HepG2 (cell line): ENCODE results near the gene NEU4. TPM values are rescaled to one million over a fixed set of nuclear protein-coding genes. Genes with fewer than 3 reads are reported as not detected.

ENCODE experiments used
- ATAC-seq: fragments of 200-7000 bp; cut with Tn5 transposase; 3 replicates; pipeline ENCODE4 v1.9.1; 2020; ENCODE audit warnings: mild to moderate bottlenecking, moderate library complexity
- BruUV-seq: library from RNA; stranded (reverse); fragments of 400-500 nt; replicated peaks from 2 replicates; lab custom pipeline; 2021; lab: Mats Ljungman, UMichigan
- CTCF ChIA-PET: fragments of 300-600 bp; formaldehyde crosslinking; extraction: SDS; loops from one replicate; lab custom pipeline; 2021; ENCODE audit warnings: low total read pairs, inconsistent platforms, low intra/inter-chr PET ratio; lab: Yijun Ruan, JAX
- POLR2A ChIA-PET: fragments of 350-600 bp; sonication (Branson Sonifier 250); formaldehyde crosslinking; loops from one replicate; lab custom pipeline; 2020; ENCODE audit warnings: antibody characterized with exemption, inconsistent platforms; lab: Yijun Ruan, JAX
- DNase-seq: peaks from one replicate; pipeline ENCODE4 v3.0.0-alpha.2; 2015; ENCODE audit warnings: low spot score
- FAIRE-seq: peaks from 3 replicates; lab custom pipeline; 2011; peaks lifted over from hg19 to GRCh38; lab: Jason Lieb, UNC
- H2AFZ ChIP-seq: one replicate; pipeline ENCODE4 v1.6.1; 2011; ENCODE audit warnings: low read length, inconsistent platforms
- H3K27ac ChIP-seq: fragments of 300-600 bp; 3 replicates; pipeline ENCODE4 v1.8.0; 2011; ENCODE audit warnings: mixed run types, mild to moderate bottlenecking, mixed read lengths, low read length, inconsistent platforms; ENCODE audit not compliant: insufficient read depth; ENCODE audit errors: extremely low read length
- H3K27me3 ChIP-seq, 2 experiments: fragments of 200-600 bp in 1 of 2; 2 replicates in 1 of 2; 3 replicates in 1 of 2; pipeline versions ENCODE4 v1.6.0 to v1.8.0; 2011; ENCODE audit warnings: low read length in 2 of 2, mild to moderate bottlenecking in 2 of 2, moderate library complexity in 2 of 2, inconsistent platforms in 1 of 2; ENCODE audit not compliant: insufficient read depth in 2 of 2, control insufficient read depth in 1 of 2
- H3K36me3 ChIP-seq, 2 experiments: fragments of 200-600 bp in 1 of 2; replicated peaks in 1 of 2; 2 replicates in 1 of 2; 3 replicates in 1 of 2; pipeline versions ENCODE4 v1.5.1 to v1.8.0; 2011; ENCODE audit warnings: low read length in 2 of 2, inconsistent platforms in 1 of 2; ENCODE audit not compliant: insufficient read depth in 2 of 2, control insufficient read depth in 1 of 2
- H3K4me1 ChIP-seq: 2 replicates; pipeline ENCODE4 v1.5.1; 2012; ENCODE audit warnings: low read length, inconsistent platforms; ENCODE audit not compliant: insufficient read depth
- H3K4me2 ChIP-seq: 2 replicates; pipeline ENCODE4 v1.6.0; 2011; ENCODE audit warnings: low read depth, low read length, inconsistent platforms
- H3K4me3 ChIP-seq, 3 experiments: fragments of 200-600 bp in 1 of 3; sonication (generic), shearing (Covaris generic) in 1 of 3; replicated peaks in 1 of 3; 2 replicates each; pipeline ENCODE4 v1.5.1; 2011 to 2016; ENCODE audit warnings: low read length in 3 of 3, inconsistent platforms in 2 of 3, low read depth in 2 of 3, mild to moderate bottlenecking in 2 of 3, control low read depth in 1 of 3, mixed read lengths in 1 of 3; ENCODE audit not compliant: insufficient read depth in 1 of 3
- H3K79me2 ChIP-seq: one replicate; pipeline ENCODE4 v1.6.1; 2011; ENCODE audit warnings: low read length, inconsistent platforms; ENCODE audit not compliant: insufficient read depth
- H3K9ac ChIP-seq: 2 replicates; pipeline ENCODE4 v1.6.0; 2011; ENCODE audit warnings: mild to moderate bottlenecking, low read depth, low read length, inconsistent platforms; ENCODE audit not compliant: insufficient read depth
- H3K9me3 ChIP-seq: 2 replicates; pipeline ENCODE4 v1.5.1; 2012; ENCODE audit warnings: mild to moderate bottlenecking, low read length
- H4K20me1 ChIP-seq: 2 replicates; pipeline ENCODE4 v1.6.0; 2011; ENCODE audit warnings: inconsistent platforms, mild to moderate bottlenecking, low read length, moderate library complexity; ENCODE audit not compliant: insufficient read depth
- ARID2 ChIP-seq: sonication (generic); formaldehyde crosslinking; IDR thresholded peaks from 2 replicates; pipeline ENCODE4 v1.8.1; 2022; ENCODE audit warnings: mild to moderate bottlenecking, missing genetic modification reagents, borderline replicate concordance
- BORCS8-MEF2B ChIP-seq: sonication (generic); formaldehyde crosslinking; IDR thresholded peaks from 2 replicates; pipeline ENCODE4 v1.8.0; 2022; ENCODE audit warnings: mild to moderate bottlenecking, missing genetic modification reagents
- DNMT1 ChIP-seq: sonication (generic); formaldehyde crosslinking; IDR thresholded peaks from 2 replicates; pipeline ENCODE4 v1.5.1; 2020; ENCODE audit warnings: mild to moderate bottlenecking, missing genetic modification reagents
- KLF16 ChIP-seq, 2 experiments: sonication (generic) in 1 of 2; formaldehyde crosslinking in 1 of 2; IDR thresholded peaks; 2 replicates each; pipeline versions ENCODE4 v1.6.1 to v1.8.0; 2016 to 2023; ENCODE audit warnings: missing genetic modification reagents in 2 of 2, missing compliant biosample characterization in 1 of 2
- NFE2L2 ChIP-seq: fragments of 150-350 bp; IDR thresholded peaks from 2 replicates; pipeline ENCODE4 v1.6.1; 2014; ENCODE audit warnings: low read length
- PHF21A ChIP-seq: sonication (generic); formaldehyde crosslinking; IDR thresholded peaks from 2 replicates; pipeline ENCODE4 v1.5.0; 2020; ENCODE audit warnings: mild to moderate bottlenecking, missing genetic modification reagents
- REXO4 ChIP-seq: sonication (generic); formaldehyde crosslinking; IDR thresholded peaks from 2 replicates; pipeline ENCODE4 v1.8.0; 2022; ENCODE audit warnings: missing genetic modification reagents, mild to moderate bottlenecking, borderline replicate concordance
- SALL2 ChIP-seq: sonication (generic); formaldehyde crosslinking; IDR thresholded peaks from 2 replicates; pipeline ENCODE4 v1.8.1; 2023; ENCODE audit warnings: mild to moderate bottlenecking, missing genetic modification reagents, inconsistent platforms
- SKI ChIP-seq: fragments of 450-650 bp; IDR thresholded peaks from one replicate; pipeline ENCODE4 v1.6.1; 2018; ENCODE audit warnings: mild to moderate bottlenecking; ENCODE audit not compliant: partially characterized antibody
- YEATS4 ChIP-seq: sonication (generic); formaldehyde crosslinking; IDR thresholded peaks from 2 replicates; pipeline ENCODE4 v1.4.0; 2020; ENCODE audit warnings: missing genetic modification reagents, borderline replicate concordance
- ZBTB7A ChIP-seq: sonication (generic); formaldehyde crosslinking; IDR thresholded peaks from 2 replicates; pipeline ENCODE4 v1.8.0; 2022; ENCODE audit warnings: mild to moderate bottlenecking, missing genetic modification reagents
- ZFP1 ChIP-seq: IDR thresholded peaks from 2 replicates; pipeline ENCODE4 v1.6.1; 2016
- ZNF160 ChIP-seq: sonication (generic); formaldehyde crosslinking; IDR thresholded peaks from 2 replicates; pipeline ENCODE4 v1.8.0; 2022; ENCODE audit warnings: mild to moderate bottlenecking, inconsistent platforms, missing genetic modification reagents
- ZNF562 ChIP-seq: sonication (generic); formaldehyde crosslinking; IDR thresholded peaks from 2 replicates; pipeline ENCODE4 v1.8.0; 2022; ENCODE audit warnings: missing genetic modification reagents, borderline replicate concordance
- ZNF605 ChIP-seq: sonication (generic); formaldehyde crosslinking; IDR thresholded peaks from 2 replicates; pipeline ENCODE4 v1.8.0; 2022; ENCODE audit warnings: mild to moderate bottlenecking, missing genetic modification reagents
- ZNF792 ChIP-seq: IDR thresholded peaks from 2 replicates; pipeline ENCODE4 v1.6.1; 2016
- ZNF891 ChIP-seq: sonication (generic); formaldehyde crosslinking; IDR thresholded peaks from 2 replicates; pipeline ENCODE4 v1.5.0; 2020; ENCODE audit warnings: mild to moderate bottlenecking, missing genetic modification reagents
- ZSCAN12 ChIP-seq: sonication (generic); formaldehyde crosslinking; IDR thresholded peaks from 2 replicates; pipeline ENCODE4 v1.9.0; 2021; ENCODE audit warnings: mild to moderate bottlenecking, missing genetic modification reagents
- WGBS: methylation state at CpG from one replicate; pipeline ENCODE4 v1.1.6; 2017; ENCODE audit warnings: low lambda C conversion rate; 5-methylcytosine and 5-hydroxymethylcytosine counted together
- in situ Hi-C: cut with HindIII; loops from 2 replicates; pipeline ENCODE4 v1.10.0; 2017; ENCODE audit warnings: low pct_unique_long_range_greater_than_20kb; ENCODE audit not compliant: extremely low pct_ligation_motif_present
- intact Hi-C: fragments of 100-400 bp; cut with micrococcal nuclease; formaldehyde crosslinking; loops from one replicate; pipeline ENCODE4 v1.10.0; 2022; ENCODE audit not compliant: unreplicated experiment
- polyA plus RNA-seq, 8 experiments: library from polyadenylated mRNA; depleted of rRNA in 3 of 8; stranded (reverse) in 7 of 8; unstranded in 1 of 8; fragments of >200 nt; fragmentation: Illumina TruSeq in 4 of 8; extraction: Trizol in 4 of 8; gene quantifications; 2 replicates each; pipeline versions ENCODE4 v1.2.1 to v1.2.3, GENCODE V29; 2011 to 2016; ENCODE audit warnings: low read depth in 4 of 8, missing spikeins in 1 of 8, mixed read lengths in 1 of 8; ENCODE audit not compliant: insufficient read depth in 1 of 8
- total RNA-seq, 5 experiments: library from RNA; depleted of rRNA; stranded (reverse); fragments of >200 nt; fragmentation: Illumina TruSeq; extraction: Trizol; gene quantifications; 2 replicates each; pipeline ENCODE4 v1.2.3, GENCODE V29; 2016; ENCODE audit warnings: low read depth in 1 of 5
- TF ChIP-seq, protein P1 (sequence below): sonication (generic); formaldehyde crosslinking; IDR thresholded peaks from 2 replicates; pipeline ENCODE4 v1.8.0; 2023; ENCODE audit warnings: mild to moderate bottlenecking, missing genetic modification reagents
- TF ChIP-seq, protein P2 (sequence below): sonication (generic); formaldehyde crosslinking; IDR thresholded peaks from 2 replicates; pipeline ENCODE4 v1.4.0; 2020; ENCODE audit warnings: missing genetic modification reagents
- TF ChIP-seq, protein P3 (sequence below): sonication (generic); formaldehyde crosslinking; IDR thresholded peaks from 2 replicates; pipeline ENCODE4 v1.8.0; 2022; ENCODE audit warnings: mild to moderate bottlenecking, missing genetic modification reagents, moderate library complexity

NEU4 gene
- total and polyA plus RNA-seq, 2 of the 13 experiments (the other 11 are each of a cell fraction or from before 2014, with no cell fraction given), result 53.5 to 107 TPM

DNA sequence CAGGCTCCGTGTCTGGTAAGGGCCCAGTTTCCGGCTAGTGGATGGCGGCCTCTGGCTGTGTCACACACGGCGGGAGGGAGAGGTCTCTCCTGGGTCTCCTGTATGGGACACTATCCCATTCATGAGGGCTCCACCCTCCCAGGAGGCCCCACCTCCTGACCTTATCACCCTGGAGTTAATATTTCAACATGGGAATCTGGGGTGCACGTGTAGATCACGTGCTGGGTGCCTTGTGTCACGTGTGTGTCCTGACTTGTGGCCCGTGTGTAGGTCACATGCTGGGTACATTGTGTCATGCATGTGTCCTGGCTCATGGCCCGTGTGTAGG lies 9.9 kb downstream of the NEU4 start:
- peak; percentile 97 for DNase-seq
- H4K20me1 ChIP-seq, result no peaks in the 10 kb centered on the region; the same call in 1 of the 2 replicates
- ChIA-PET CTCF (no interaction called here), POLR2A (interaction anchor here (2.2 kb wide), 1 partner anchor 10 kb away, joined by 5 read pairs; the partner anchor contains the start of gene NEU4)
- peaks cover 1 to 6% of the 10 kb centered on the region in 2 experiments; a peak in 2 of 5 replicates for H3K36me3 ChIP-seq
- peak overlapping the region; percentile 52; the same call in 1 of the 2 replicates for H3K9ac ChIP-seq
- no peak overlapping the region for H2AFZ ChIP-seq
- intact Hi-C loops (loop anchor here (1.0 to 2.0 kb wide), 2 partner anchors 10 to 48 kb away; partner anchors contain the start of gene NEU4), in situ Hi-C loops (no loop called here)
- H3K79me2 ChIP-seq, result no peaks in the 10 kb centered on the region
- H3K4me2 ChIP-seq, result peak overlapping the region; percentile 59
- peaks cover 0 to 8% of the 10 kb centered on the region in 2 experiments; a peak in 1 of 5 replicates for H3K27me3 ChIP-seq
- H3K9me3 ChIP-seq, result no peaks in the 10 kb centered on the region
- peaks cover 27% of the 10 kb centered on the region for H3K4me1 ChIP-seq
- 3% methylated on average over 10 of the region's 10 CpGs for WGBS
- no TSS peak for BruUV-seq
- ATAC-seq, result peak; percentile 83
- H3K27ac ChIP-seq, result peak overlapping the region; percentile 59
- H3K4me3 ChIP-seq, result 0 out of 6 replicates have a peak overlapping the region, but pooled peaks of 1 of the 3 experiments have one; percentile 38
- FAIRE-seq, result peak; percentile 100
- TF ChIP-seq ZNF891 (CRISPR knock-in tag) (peak; percentile 76; the same call in 1 of the 2 replicates), ARID2 (CRISPR knock-in tag) (peak; percentile 74; the same call in 1 of the 2 replicates), ZNF605 (CRISPR knock-in tag) (peak; percentile 86), ZFP1 (CRISPR knock-in tag) (peak; percentile 84; the same call in 1 of the 2 replicates), ZNF160 (CRISPR knock-in tag) (peak; percentile 61; the same call in 1 of the 2 replicates), DNMT1 (CRISPR knock-in tag) (peak; percentile 76; the same call in 1 of the 2 replicates), NFE2L2 (no peak), SALL2 (peak; percentile 74; the same call in 1 of the 2 replicates), REXO4 (CRISPR knock-in tag) (no peak), ZNF562 (peak; percentile 60; the same call in 1 of the 2 replicates), YEATS4 (peak; percentile 41; the same call in 1 of the 2 replicates), ZNF792 (CRISPR knock-in tag) (peak; percentile 86; the same call in 1 of the 2 replicates), BORCS8-MEF2B (CRISPR knock-in tag) (peak; percentile 91), PHF21A (CRISPR knock-in tag) (peak; percentile 91), KLF16 (CRISPR knock-in tag; IDR thresholded peaks at IDR 0.05) (peak in 1 of 2 experiments; percentile 96; a peak in 2 of 4 replicates), ZSCAN12 (no peak), SKI (peak; percentile 95), ZBTB7A (peak; percentile 88; the same call in 1 of the 2 replicates)
- TF ChIP-seq, protein P1, sequence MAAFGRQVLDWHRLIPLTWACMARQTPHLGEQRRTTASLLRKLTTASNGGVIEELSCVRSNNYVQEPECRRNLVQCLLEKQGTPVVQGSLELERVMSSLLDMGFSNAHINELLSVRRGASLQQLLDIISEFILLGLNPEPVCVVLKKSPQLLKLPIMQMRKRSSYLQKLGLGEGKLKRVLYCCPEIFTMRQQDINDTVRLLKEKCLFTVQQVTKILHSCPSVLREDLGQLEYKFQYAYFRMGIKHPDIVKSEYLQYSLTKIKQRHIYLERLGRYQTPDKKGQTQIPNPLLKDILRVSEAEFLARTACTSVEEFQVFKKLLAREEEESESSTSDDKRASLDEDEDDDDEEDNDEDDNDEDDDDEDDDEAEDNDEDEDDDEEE (CRISPR knock-in tag), result no peak
- TF ChIP-seq, protein P2, sequence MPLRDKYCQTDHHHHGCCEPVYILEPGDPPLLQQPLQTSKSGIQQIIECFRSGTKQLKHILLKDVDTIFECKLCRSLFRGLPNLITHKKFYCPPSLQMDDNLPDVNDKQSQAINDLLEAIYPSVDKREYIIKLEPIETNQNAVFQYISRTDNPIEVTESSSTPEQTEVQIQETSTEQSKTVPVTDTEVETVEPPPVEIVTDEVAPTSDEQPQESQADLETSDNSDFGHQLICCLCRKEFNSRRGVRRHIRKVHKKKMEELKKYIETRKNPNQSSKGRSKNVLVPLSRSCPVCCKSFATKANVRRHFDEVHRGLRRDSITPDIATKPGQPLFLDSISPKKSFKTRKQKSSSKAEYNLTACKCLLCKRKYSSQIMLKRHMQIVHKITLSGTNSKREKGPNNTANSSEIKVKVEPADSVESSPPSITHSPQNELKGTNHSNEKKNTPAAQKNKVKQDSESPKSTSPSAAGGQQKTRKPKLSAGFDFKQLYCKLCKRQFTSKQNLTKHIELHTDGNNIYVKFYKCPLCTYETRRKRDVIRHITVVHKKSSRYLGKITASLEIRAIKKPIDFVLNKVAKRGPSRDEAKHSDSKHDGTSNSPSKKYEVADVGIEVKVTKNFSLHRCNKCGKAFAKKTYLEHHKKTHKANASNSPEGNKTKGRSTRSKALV, result peak; percentile 68
- TF ChIP-seq, protein P3, sequence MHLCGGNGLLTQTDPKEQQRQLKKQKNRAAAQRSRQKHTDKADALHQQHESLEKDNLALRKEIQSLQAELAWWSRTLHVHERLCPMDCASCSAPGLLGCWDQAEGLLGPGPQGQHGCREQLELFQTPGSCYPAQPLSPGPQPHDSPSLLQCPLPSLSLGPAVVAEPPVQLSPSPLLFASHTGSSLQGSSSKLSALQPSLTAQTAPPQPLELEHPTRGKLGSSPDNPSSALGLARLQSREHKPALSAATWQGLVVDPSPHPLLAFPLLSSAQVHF (CRISPR knock-in tag), result no peak
